Nephron progenitor cell (in vitro differentiated cells): ENCODE data around the gene ALOX12B.

Experiments
- DNase-seq: peaks from one replicate; pipeline ENCODE4 v3.0.0; 2021
- H3K27ac Mint-ChIP-seq: 2 replicates; pipeline ENCODE4 v1.8.0; 2021; ENCODE audit warnings: mild to moderate bottlenecking, moderate library complexity, mixed read lengths
- H3K27me3 Mint-ChIP-seq: 2 replicates; pipeline ENCODE4 v1.8.0; 2021; ENCODE audit warnings: mild to moderate bottlenecking, low read depth, mixed read lengths; ENCODE audit not compliant: poor library complexity
- H3K36me3 Mint-ChIP-seq: 2 replicates; pipeline ENCODE4 v1.8.0; 2021; ENCODE audit warnings: low read depth, mixed read lengths
- H3K4me1 Mint-ChIP-seq: 2 replicates; pipeline ENCODE4 v1.8.0; 2021; ENCODE audit warnings: mixed read lengths
- H3K4me3 Mint-ChIP-seq: 2 replicates; pipeline ENCODE4 v1.8.0; 2021; ENCODE audit warnings: mild to moderate bottlenecking, moderate library complexity, mixed read lengths
- H3K9me3 Mint-ChIP-seq: 2 replicates; pipeline ENCODE4 v1.8.0; 2021; ENCODE audit warnings: mild to moderate bottlenecking, moderate library complexity, mixed read lengths
- TF ChIP-seq, protein P1 (sequence below): fragments of 200-600 bp; sonication (generic); IDR thresholded peaks from 2 replicates; pipeline ENCODE4 v1.5.0; 2021; ENCODE audit warnings: antibody characterized with exemption

The ALOX12B gene

DNA sequence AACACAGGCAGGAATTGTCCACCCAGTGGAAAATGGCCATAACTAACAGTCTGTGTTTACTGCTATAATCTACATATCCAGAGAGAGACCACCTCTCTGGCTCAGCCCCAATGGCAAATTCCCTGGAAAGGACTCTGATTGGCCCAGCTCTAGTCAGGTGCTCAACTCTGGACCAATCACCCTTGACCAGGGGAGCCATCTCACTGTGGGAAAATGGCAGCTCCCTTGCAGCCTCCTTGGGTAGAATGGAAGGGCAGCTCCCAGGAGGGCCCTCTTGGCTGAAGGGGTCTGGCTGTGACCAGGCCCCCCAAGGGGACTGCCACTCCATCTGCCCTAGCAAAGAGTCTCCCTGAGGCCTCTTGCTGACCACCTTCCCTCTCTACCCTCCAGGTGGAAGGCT is 45.5 kb downstream of the ALOX12B start:
- TF ChIP-seq, protein P1, sequence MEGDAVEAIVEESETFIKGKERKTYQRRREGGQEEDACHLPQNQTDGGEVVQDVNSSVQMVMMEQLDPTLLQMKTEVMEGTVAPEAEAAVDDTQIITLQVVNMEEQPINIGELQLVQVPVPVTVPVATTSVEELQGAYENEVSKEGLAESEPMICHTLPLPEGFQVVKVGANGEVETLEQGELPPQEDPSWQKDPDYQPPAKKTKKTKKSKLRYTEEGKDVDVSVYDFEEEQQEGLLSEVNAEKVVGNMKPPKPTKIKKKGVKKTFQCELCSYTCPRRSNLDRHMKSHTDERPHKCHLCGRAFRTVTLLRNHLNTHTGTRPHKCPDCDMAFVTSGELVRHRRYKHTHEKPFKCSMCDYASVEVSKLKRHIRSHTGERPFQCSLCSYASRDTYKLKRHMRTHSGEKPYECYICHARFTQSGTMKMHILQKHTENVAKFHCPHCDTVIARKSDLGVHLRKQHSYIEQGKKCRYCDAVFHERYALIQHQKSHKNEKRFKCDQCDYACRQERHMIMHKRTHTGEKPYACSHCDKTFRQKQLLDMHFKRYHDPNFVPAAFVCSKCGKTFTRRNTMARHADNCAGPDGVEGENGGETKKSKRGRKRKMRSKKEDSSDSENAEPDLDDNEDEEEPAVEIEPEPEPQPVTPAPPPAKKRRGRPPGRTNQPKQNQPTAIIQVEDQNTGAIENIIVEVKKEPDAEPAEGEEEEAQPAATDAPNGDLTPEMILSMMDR = no peak
- no peak for DNase-seq
- no peak overlapping the region for H3K4me3 Mint-ChIP-seq
- H3K9me3 Mint-ChIP-seq = no peaks in the 10 kb centered on the region
- H3K27ac Mint-ChIP-seq = no peak overlapping the region
- peaks cover 5% of the 10 kb centered on the region for H3K4me1 Mint-ChIP-seq
- peaks cover 55% of the 10 kb centered on the region for H3K27me3 Mint-ChIP-seq
- no peaks in the 10 kb centered on the region for H3K36me3 Mint-ChIP-seq

DNA sequence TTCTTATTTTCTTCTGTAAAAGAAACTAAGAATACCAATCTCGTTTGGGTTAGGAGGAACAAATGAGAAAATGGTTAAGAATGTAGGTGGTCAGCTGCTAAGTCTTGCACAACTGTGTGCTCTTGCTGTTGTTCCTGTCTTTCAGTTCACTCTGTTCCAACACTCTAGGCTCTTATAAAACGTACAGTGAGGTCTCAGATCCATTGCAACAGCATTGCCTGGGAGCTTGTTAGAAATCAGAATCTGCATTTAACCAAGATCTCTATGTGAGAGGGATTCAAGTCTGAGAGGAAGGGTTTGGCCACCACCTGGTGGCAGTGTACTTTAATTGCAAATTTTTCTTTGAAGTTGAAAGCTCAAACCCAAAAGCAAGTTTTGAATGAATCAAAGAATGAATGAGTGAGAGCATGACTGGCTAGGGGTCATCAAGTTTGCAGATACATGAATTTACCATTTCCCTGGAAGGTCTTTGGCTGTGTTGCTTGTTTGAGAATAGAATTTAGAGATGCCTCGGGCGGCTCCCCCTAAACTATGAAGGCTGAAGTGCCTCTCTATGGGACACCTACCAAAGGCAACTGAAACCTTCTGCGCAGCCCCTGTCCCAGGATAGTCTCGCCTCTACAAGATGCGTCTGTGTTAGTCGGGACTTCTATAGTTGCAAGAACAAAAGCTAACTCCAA is 46.1 kb downstream of the ALOX12B start:
- H3K4me1 Mint-ChIP-seq = peaks cover 5% of the 10 kb centered on the region
- no peak overlapping the region for H3K27ac Mint-ChIP-seq
- DNase-seq = no peak
- TF ChIP-seq, protein P1 = peak; percentile 45
- no peaks in the 10 kb centered on the region for H3K9me3 Mint-ChIP-seq
- peaks cover 54% of the 10 kb centered on the region for H3K27me3 Mint-ChIP-seq
- H3K4me3 Mint-ChIP-seq = no peak overlapping the region
- H3K36me3 Mint-ChIP-seq = no peaks in the 10 kb centered on the region

DNA sequence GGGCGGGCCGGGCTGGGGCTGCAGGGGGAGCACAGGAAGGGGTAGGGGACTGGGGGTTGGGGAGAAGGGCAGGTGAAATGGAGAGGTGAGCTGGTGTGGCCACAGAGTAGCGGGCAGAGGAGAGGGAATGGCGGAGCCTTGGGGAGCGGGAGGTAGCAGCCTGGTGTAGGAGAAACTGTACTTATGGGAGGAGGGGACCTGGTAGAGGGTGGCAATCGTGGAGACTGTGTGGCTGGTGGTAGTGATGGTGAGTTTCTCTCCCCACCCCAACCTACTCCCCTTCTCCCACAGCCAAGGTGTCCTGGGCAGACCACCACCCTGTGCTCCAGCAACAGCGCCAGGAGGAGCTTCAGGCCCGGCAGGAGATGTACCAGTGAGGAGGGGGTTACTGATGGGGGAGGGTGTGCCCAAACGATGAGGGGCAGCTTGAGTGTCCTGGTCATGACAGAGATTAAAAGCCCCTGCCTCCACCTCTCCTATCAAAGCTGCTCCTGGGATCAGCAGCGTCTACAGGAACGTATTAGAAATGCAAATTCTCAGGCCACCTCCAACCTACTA is 47.8 kb downstream of the ALOX12B start:
- H3K4me1 Mint-ChIP-seq = no peaks in the 10 kb centered on the region
- peaks cover 59% of the 10 kb centered on the region for H3K27me3 Mint-ChIP-seq
- DNase-seq = no peak
- no peak overlapping the region for H3K27ac Mint-ChIP-seq
- no peak overlapping the region for H3K4me3 Mint-ChIP-seq
- H3K9me3 Mint-ChIP-seq = no peaks in the 10 kb centered on the region
- H3K36me3 Mint-ChIP-seq = no peaks in the 10 kb centered on the region
- TF ChIP-seq, protein P1 = no peak

DNA sequence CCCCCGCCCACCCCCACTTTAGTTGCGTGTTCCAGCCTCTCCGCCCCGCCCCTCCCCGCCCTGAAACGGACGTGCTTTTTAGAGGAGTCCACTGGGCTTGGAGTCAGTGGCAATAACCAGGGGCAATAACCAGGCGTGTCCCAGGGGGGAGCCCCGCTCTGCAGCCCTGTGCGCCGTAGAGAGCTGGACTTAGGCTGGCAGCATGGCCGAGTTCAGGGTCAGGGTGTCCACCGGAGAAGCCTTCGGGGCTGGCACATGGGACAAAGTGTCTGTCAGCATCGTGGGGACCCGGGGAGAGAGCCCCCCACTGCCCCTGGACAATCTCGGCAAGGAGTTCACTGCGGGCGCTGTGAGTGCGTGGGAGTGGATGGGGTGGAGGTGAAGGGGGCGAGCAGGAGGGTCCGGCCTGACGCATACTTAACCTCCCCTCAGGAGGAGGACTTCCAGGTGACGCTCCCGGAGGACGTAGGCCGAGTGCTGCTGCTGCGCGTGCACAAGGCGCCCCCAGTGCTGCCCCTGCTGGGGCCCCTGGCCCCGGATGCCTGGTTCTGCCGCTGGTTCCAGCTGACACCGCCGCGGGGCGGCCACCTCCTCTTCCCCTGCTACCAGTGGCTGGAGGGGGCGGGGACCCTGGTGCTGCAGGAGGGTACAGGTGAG is 48.4 kb downstream of the ALOX12B start, which contains the start of gene ALOX15B:
ALOX15B (plus strand) TSS at position 106 of the 657 bp plus-strand sequence; CDS start at position 203, 97 bp downstream.
- H3K4me3 Mint-ChIP-seq = no peak within 1 kb of the TSS
- H3K4me1 Mint-ChIP-seq = no peaks in the 10 kb centered on the region
- peaks cover 65% of the 10 kb centered on the region for H3K27me3 Mint-ChIP-seq
- no peaks in the 10 kb centered on the region for H3K9me3 Mint-ChIP-seq
- TF ChIP-seq, protein P1 = no peak
- H3K27ac Mint-ChIP-seq = no peak within 1 kb of the TSS
- H3K36me3 Mint-ChIP-seq = no peaks in the 10 kb centered on the region
- no peak for DNase-seq

DNA sequence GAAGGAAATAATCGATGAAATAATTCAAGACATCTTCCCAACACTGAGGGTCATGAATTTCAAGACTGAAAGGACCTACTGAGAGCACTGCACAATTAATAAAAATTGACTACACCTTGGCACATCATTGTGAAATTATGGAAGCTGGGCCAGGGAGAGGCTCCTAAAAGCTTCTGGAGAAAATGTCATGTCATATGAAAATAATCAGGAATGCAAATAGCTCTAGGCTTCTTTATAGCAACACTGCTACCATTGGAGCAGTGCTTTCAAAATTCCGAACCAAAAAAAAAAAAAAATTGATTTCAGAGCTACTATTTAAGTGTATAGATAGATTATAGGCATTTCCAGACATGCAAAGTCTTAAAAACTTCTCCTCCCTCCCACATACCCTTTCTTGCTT is 55.1 kb downstream of the ALOX12B start:
- H3K4me3 Mint-ChIP-seq = no peak overlapping the region
- no peaks in the 10 kb centered on the region for H3K4me1 Mint-ChIP-seq
- peaks cover 10% of the 10 kb centered on the region for H3K9me3 Mint-ChIP-seq
- TF ChIP-seq, protein P1 = no peak
- H3K27ac Mint-ChIP-seq = no peak overlapping the region
- no peak for DNase-seq
- no peaks in the 10 kb centered on the region for H3K36me3 Mint-ChIP-seq
- peaks cover 82% of the 10 kb centered on the region for H3K27me3 Mint-ChIP-seq
